Spleen (tissue), 11 donors: ENCODE data around the gene TSPAN9. TPM values are rescaled to one million over a fixed set of nuclear protein-coding genes. Genes with fewer than 3 reads are reported as not detected.
A peak's percentile ranks its signal among the peaks of the same experiment; 100 is the strongest.

Experiments used
- DNase-seq: peaks from one replicate; pipeline ENCODE4 v3.0.0-alpha.2; 2020
- H3K27ac ChIP-seq, 8 donors: fragments of 200-600 bp; sonication (generic) in 7 of 8; 1 replicate in 4 of 8; 2 replicates in 4 of 8; pipeline versions ENCODE4 v1.5.0 to v1.8.0; 2016 to 2021; ENCODE audit warnings: inconsistent platforms in 4 of 8, mild to moderate bottlenecking in 4 of 8, moderate library complexity in 1 of 8
- H3K27me3 ChIP-seq, 7 donors: fragments of 200-600 bp; sonication (generic) in 6 of 7; replicated peaks in 1 of 7; 1 replicate in 4 of 7; 2 replicates in 3 of 7; pipeline versions ENCODE4 v1.5.0 to v1.8.0; 2016 to 2021; ENCODE audit warnings: inconsistent platforms in 3 of 7, mild to moderate bottlenecking in 1 of 7
- H3K36me3 ChIP-seq, 6 donors: fragments of 200-600 bp; sonication (generic) in 5 of 6; 1 replicate in 4 of 6; 2 replicates in 2 of 6; pipeline versions ENCODE4 v1.5.0 to v1.8.0; 2016 to 2021; ENCODE audit warnings: inconsistent platforms in 2 of 6
- H3K4me1 ChIP-seq, 6 donors: fragments of 200-600 bp; sonication (generic) in 5 of 6; 1 replicate in 3 of 6; 2 replicates in 3 of 6; pipeline versions ENCODE4 v1.5.0 to v1.8.0; 2016 to 2021; ENCODE audit warnings: inconsistent platforms in 3 of 6
- H3K4me3 ChIP-seq, 8 donors: fragments of 200-600 bp; sonication (generic) in 7 of 8; 1 replicate in 4 of 8; 2 replicates in 4 of 8; pipeline versions ENCODE4 v1.5.0 to v1.8.0; 2016 to 2021; ENCODE audit warnings: inconsistent platforms in 4 of 8, mild to moderate bottlenecking in 4 of 8, moderate library complexity in 2 of 8
- H3K9me3 ChIP-seq, 8 donors: fragments of 200-600 bp; sonication (generic) in 7 of 8; 1 replicate in 4 of 8; 2 replicates in 4 of 8; pipeline versions ENCODE4 v1.5.0 to v1.8.0; 2016 to 2021; ENCODE audit warnings: inconsistent platforms in 4 of 8
- POLR2A ChIP-seq, 3 donors: fragments of 450-650 bp; IDR thresholded peaks; one replicate each; pipeline ENCODE4 v1.5.1; 2017; ENCODE audit warnings: antibody characterized with exemption in 3 of 3, mild to moderate bottlenecking in 1 of 3
- POLR2AphosphoS5 ChIP-seq, 3 donors: sonication (generic); formaldehyde crosslinking; IDR thresholded peaks; one replicate each; pipeline ENCODE4 v1.5.1; 2017; ENCODE audit warnings: antibody characterized with exemption in 3 of 3
- WGBS, 5 donors: extraction: QIAGEN DNeasy Blood & Tissue Kit in 3 of 5; methylation state at CpG; one replicate each; pipeline versions ENCODE4 v1.1.5 to v1.1.7; 2013 to 2018; 5-methylcytosine and 5-hydroxymethylcytosine counted together
- intact Hi-C: fragments of 100-400 bp; cut with DNase I; formaldehyde crosslinking; loops from one replicate; pipeline ENCODE4 v1.15.0; 2023; ENCODE audit warnings: low total_unique reads
- polyA plus RNA-seq, 3 donors: library from polyadenylated mRNA; stranded (reverse); fragments of 200-250 nt; gene quantifications; one replicate each; pipeline ENCODE4 v1.2.1, GENCODE V29; 2013
- total RNA-seq, 7 donors: library from RNA; depleted of rRNA in 3 of 7; stranded (reverse); fragments of >200 nt in 3 of 7; fragmentation: NEBNext Ultra II Directional in 4 of 7; extraction: Animal tissue kit (Norgen Biotek cat#: 25700) in 4 of 7; gene quantifications; one replicate each; pipeline versions ENCODE4 v1.1.0 to v1.2.1, GENCODE V29; 2016 to 2021
- TF ChIP-seq, protein P1 (sequence below), 11 experiments: fragments of 200-600 bp in 7 of 11; fragments of 450-650 bp in 4 of 11; sonication (generic) in 4 of 11; IDR thresholded peaks in 8 of 11; conservative IDR thresholded peaks in 3 of 11; 1 replicate in 7 of 11; 2 replicates in 4 of 11; pipeline versions ENCODE4 v1.4.0 to v1.8.0; 2016 to 2021; ENCODE audit warnings: antibody characterized with exemption in 11 of 11, inconsistent platforms in 4 of 11, mild to moderate bottlenecking in 1 of 11
- donor health status: healthy with polysubstance abuse.
- donor health status: DM: no; HTN: no; CAD: no; lungs with moderate emphysema.
- donor health status: DM: no; HTN: no; CAD: no.
- donor health status: Bipolar disorder and iron deficiency.
- donor health status: healthy.
- donor health status: DM: no; HTN: no; CAD: no.
- donor health status: DM: yes; HTN: yes; CAD: no.

Gene TSPAN9
- total and polyA plus RNA-seq, 10 donors: 3.6 to 51.1 (median 32.4) TPM

GRCh38 chr12:3229577-3229976 lies 152.4 kb downstream of the TSPAN9 start:
- peaks cover 0 to 5% (median 0%) of the 10 kb centered on the region in 6 donors for H3K36me3 ChIP-seq
- H3K4me3 ChIP-seq: no peak overlapping the region
- peaks cover 0 to 8% (median 4%) of the 10 kb centered on the region in 8 donors for H3K9me3 ChIP-seq
- peaks cover 0 to 44% (median 22%) of the 10 kb centered on the region in 6 donors for H3K4me1 ChIP-seq
- TF ChIP-seq POLR2AphosphoS5 (IDR thresholded peaks at IDR 0.05): peak; percentile 24 to 72 (median 44)
- TF ChIP-seq, protein P1, sequence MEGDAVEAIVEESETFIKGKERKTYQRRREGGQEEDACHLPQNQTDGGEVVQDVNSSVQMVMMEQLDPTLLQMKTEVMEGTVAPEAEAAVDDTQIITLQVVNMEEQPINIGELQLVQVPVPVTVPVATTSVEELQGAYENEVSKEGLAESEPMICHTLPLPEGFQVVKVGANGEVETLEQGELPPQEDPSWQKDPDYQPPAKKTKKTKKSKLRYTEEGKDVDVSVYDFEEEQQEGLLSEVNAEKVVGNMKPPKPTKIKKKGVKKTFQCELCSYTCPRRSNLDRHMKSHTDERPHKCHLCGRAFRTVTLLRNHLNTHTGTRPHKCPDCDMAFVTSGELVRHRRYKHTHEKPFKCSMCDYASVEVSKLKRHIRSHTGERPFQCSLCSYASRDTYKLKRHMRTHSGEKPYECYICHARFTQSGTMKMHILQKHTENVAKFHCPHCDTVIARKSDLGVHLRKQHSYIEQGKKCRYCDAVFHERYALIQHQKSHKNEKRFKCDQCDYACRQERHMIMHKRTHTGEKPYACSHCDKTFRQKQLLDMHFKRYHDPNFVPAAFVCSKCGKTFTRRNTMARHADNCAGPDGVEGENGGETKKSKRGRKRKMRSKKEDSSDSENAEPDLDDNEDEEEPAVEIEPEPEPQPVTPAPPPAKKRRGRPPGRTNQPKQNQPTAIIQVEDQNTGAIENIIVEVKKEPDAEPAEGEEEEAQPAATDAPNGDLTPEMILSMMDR (IDR thresholded peaks at IDR 0.05 in 8 of 11, conservative IDR thresholded peaks at IDR 0.05 in 3 of 11): no peak
- DNase-seq: no peak
- intact Hi-C loops: no loop called here
- peak overlapping the region in 1 of 8 donors; percentile 30 for H3K27ac ChIP-seq
- H3K27me3 ChIP-seq: no peaks in the 10 kb centered on the region
- 50 to 77% (median 70%) methylated on average over 4 to 5 of the region's 5 CpGs for WGBS, 5 donors

- no peak overlapping the region for H3K4me3 ChIP-seq
- no peak overlapping the region for H3K27ac ChIP-seq
- H3K9me3 ChIP-seq: peaks cover 0 to 8% (median 4%) of the 10 kb centered on the region in 8 donors
- peaks cover 0 to 5% (median 0%) of the 10 kb centered on the region in 6 donors for H3K36me3 ChIP-seq
- 69 to 87% (median 80%) methylated on average over 14 of the region's 14 CpGs for WGBS, 5 donors
- no peak for DNase-seq
- TF ChIP-seq, protein P1 (IDR thresholded peaks at IDR 0.05 in 8 of 11, conservative IDR thresholded peaks at IDR 0.05 in 3 of 11): no peak
- no peak for TF ChIP-seq POLR2AphosphoS5 (IDR thresholded peaks at IDR 0.05)
- TF ChIP-seq POLR2A (IDR thresholded peaks at IDR 0.05): no peak
- H3K27me3 ChIP-seq: no peaks in the 10 kb centered on the region
- intact Hi-C loops: no loop called here
- H3K4me1 ChIP-seq: peaks cover 0 to 34% (median 15%) of the 10 kb centered on the region in 6 donors
Measured at GRCh38 chr12:3230758-3231375, 153.7 kb downstream of the TSPAN9 start.

DNA sequence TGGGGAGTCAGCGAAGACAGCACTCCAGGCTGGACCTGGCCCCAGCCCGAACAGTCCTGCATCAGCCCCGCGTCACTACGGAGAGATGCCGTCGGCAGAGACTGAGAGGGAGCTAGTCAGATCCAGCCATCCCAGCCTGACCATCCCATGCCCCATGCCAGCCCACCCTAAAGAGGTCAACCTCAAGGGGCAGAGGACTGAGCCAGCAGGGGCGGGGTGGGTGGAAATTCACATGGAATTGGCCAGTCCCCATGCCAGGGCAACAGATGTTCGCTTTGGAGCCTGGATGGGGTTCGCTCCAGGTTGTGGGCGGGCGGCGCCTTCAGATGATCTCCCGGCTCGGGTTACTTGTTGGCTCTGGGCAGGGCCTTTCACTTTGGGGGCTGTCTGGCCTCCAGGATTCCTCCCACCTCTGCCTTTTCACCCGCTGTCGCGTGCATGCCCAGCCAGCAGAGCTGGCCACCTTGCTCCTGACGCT lies 154.3 kb downstream of the TSPAN9 start:
- TF ChIP-seq, protein P1 (IDR thresholded peaks at IDR 0.05 in 8 of 11, conservative IDR thresholded peaks at IDR 0.05 in 3 of 11): no peak
- TF ChIP-seq POLR2AphosphoS5 (IDR thresholded peaks at IDR 0.05): peak in 1 of 3 donors; percentile 14
- intact Hi-C loops: no loop called here
- no peaks in the 10 kb centered on the region for H3K27me3 ChIP-seq
- peaks cover 0 to 8% (median 4%) of the 10 kb centered on the region in 8 donors for H3K9me3 ChIP-seq
- peaks cover 0 to 5% (median 0%) of the 10 kb centered on the region in 6 donors for H3K36me3 ChIP-seq
- no peak overlapping the region for H3K27ac ChIP-seq
- peaks cover 0 to 34% (median 20%) of the 10 kb centered on the region in 6 donors for H3K4me1 ChIP-seq
- no peak overlapping the region for H3K4me3 ChIP-seq
- no peak for DNase-seq
- WGBS, 5 donors: 88 to 96% (median 89%) methylated on average over 14 to 19 of the region's 19 CpGs

GRCh38 chr12:3233797-3234196 lies 156.6 kb downstream of the TSPAN9 start:
- Histone ChIP-seq H3K4me3 (no peak overlapping the region), H3K27me3 (no peaks in the 10 kb centered on the region), H3K27ac (no peak overlapping the region), H3K4me1 (peaks cover 0 to 30% (median 20%) of the 10 kb centered on the region in 6 donors), H3K9me3 (peaks cover 0 to 5% (median under 1%) of the 10 kb centered on the region in 8 donors), H3K36me3 (peaks cover 0 to 5% (median 0%) of the 10 kb centered on the region in 6 donors)
- WGBS, 5 donors: 49 to 65% (median 63%) methylated on average over 5 of the region's 5 CpGs
- intact Hi-C loops: no loop called here
- DNase-seq: no peak
- TF ChIP-seq, protein P1 (IDR thresholded peaks at IDR 0.05 in 8 of 11, conservative IDR thresholded peaks at IDR 0.05 in 3 of 11): no peak
- no peak for TF ChIP-seq POLR2AphosphoS5 (IDR thresholded peaks at IDR 0.05)
- TF ChIP-seq POLR2A (IDR thresholded peaks at IDR 0.05): no peak
